K562 (cell line): ENCODE measurements around the gene CEBPE. TPM values are rescaled to one million over a fixed set of nuclear protein-coding genes. Genes with fewer than 3 reads are reported as not detected.

Source experiments
- BRD9 ChIP-seq: fragments of 450-650 bp; IDR thresholded peaks from 2 replicates; pipeline ENCODE4 v1.6.1; 2018; ENCODE audit warnings: low read depth; ENCODE audit not compliant: partially characterized antibody
- MTF1 ChIP-seq: fragments of 250-450 bp; sonication (Bioruptor Pico); IDR thresholded peaks from 2 replicates; pipeline ENCODE4 v1.9.0; 2021; ENCODE audit warnings: moderate library complexity, mild to moderate bottlenecking, inconsistent platforms, borderline replicate concordance
- MXI1 ChIP-seq: IDR thresholded peaks from 2 replicates; pipeline ENCODE4 v1.6.1; 2011; ENCODE audit warnings: low read depth, mild to moderate bottlenecking, improper control_type of control experiment, low read length
- SNIP1 ChIP-seq: fragments of 450-650 bp; IDR thresholded peaks from 2 replicates; pipeline ENCODE4 v1.7.1; 2017; ENCODE audit warnings: low read depth, mild to moderate bottlenecking
- YBX1 ChIP-seq: fragments of 450-650 bp; IDR thresholded peaks from 2 replicates; pipeline ENCODE4 v1.7.1; 2016; ENCODE audit warnings: mild to moderate bottlenecking
- ZNF318 ChIP-seq, 2 experiments: fragments of 450-650 bp; IDR thresholded peaks; 2 replicates each; pipeline ENCODE4 v1.6.1; 2016; ENCODE audit warnings: mild to moderate bottlenecking in 2 of 2, borderline replicate concordance in 1 of 2, low read depth in 1 of 2, moderate library complexity in 1 of 2
- ZNF79 ChIP-seq: fragments of 250-450 bp; sonication (Bioruptor Pico); IDR thresholded peaks from 2 replicates; pipeline ENCODE4 v1.4.0; 2020; ENCODE audit warnings: low read depth, mild to moderate bottlenecking, moderate library complexity
- polyA plus RNA-seq, 8 experiments: library from polyadenylated mRNA; depleted of rRNA in 4 of 8; stranded (reverse) in 5 of 8; unstranded in 3 of 8; fragments of >200 nt; fragmentation: Nextera tagmentation in 2 of 8; fragmentation: Illumina TruSeq in 1 of 8; extraction: Ambion mirVana in 2 of 8; extraction: Trizol in 1 of 8; gene quantifications; 2 replicates each; pipeline versions ENCODE4 v1.2.1 to v1.2.3, GENCODE V29; 2011 to 2014; ENCODE audit warnings: inconsistent platforms in 1 of 8, missing spikeins in 1 of 8
- total RNA-seq, 7 experiments: library from RNA; depleted of rRNA in 6 of 7; stranded (reverse); fragments of >200 nt in 6 of 7; fragmentation: Illumina TruSeq in 2 of 7; extraction: Trizol in 2 of 7; gene quantifications; 2 replicates each; pipeline versions ENCODE4 v1.2.1 to v1.2.3, GENCODE V29; 2011 to 2021; ENCODE audit warnings: low replicate concordance in 1 of 7
- TF ChIP-seq, protein P1 (sequence below), 2 experiments: IDR thresholded peaks; 2 replicates each; pipeline ENCODE4 v1.6.1; 2011; ENCODE audit warnings: borderline replicate concordance in 1 of 2, control low read depth in 1 of 2, low read depth in 1 of 2, low read length in 1 of 2, mild to moderate bottlenecking in 1 of 2, mixed read lengths in 1 of 2, moderate library complexity in 1 of 2; ENCODE audit not compliant: insufficient read depth in 1 of 2, insufficient read length in 1 of 2, poor library complexity in 1 of 2, severe bottlenecking in 1 of 2; ENCODE audit errors: extremely low read depth in 1 of 2
- TF ChIP-seq, protein P2 (sequence below): fragments of 150-350 bp; IDR thresholded peaks from 2 replicates; pipeline ENCODE4 v1.6.1; 2014; ENCODE audit warnings: low read depth, mild to moderate bottlenecking, low read length, borderline replicate concordance
- TF ChIP-seq, protein P3 (sequence below): fragments of 200-400 bp; formaldehyde crosslinking; IDR thresholded peaks from 2 replicates; pipeline ENCODE4 v1.6.1; 2017; ENCODE audit warnings: mild to moderate bottlenecking, low read depth, low read length, moderate library complexity

CEBPE gene
- total and polyA plus RNA-seq, 9 of the 15 experiments (the other 6 are each of a cell fraction or from before 2014, with no cell fraction given) = 0.09 to 0.15 (median 0.13) TPM; not detected in 6

DNA sequence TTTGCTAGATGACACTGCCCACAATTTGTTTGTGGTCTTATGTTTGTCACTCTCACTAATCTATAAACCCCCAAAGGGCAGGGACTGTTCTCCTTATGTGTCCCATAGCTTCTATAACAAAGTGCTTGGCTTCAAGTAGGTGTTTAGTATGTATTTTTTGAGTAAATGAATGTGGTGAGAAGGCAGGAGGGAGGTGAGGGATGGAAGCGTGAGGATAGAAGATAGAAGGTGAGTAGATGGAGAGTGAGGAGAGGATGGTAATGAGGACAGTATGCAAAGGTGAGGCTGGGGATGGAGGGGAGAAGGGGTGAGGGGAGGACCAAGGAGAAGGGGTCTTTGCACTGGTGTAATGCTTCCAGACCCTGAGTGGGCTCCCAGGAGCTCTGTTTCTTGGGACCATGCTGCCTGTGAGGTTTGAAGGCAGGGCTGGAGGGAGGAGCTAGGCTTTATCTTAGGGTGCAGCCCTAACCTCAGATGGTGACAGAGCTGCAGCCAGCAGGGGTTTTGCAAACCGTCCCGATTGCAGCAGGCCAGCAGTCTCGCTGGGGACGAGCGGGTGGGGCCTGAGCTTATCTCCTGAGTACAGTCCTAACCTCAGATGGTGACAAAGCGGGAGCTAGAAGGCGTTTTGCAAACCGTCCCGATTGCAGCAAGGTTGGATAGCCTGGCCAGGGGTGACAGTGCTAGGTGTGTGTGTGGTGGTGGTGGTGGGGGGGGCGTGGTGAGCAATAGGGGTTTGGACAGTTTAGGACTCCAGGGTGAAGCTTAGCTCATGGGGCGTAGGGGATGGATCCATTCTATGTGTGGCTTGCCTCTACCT, 6.5 kb downstream of the CEBPE start (continued):
- TF ChIP-seq, protein P1, sequence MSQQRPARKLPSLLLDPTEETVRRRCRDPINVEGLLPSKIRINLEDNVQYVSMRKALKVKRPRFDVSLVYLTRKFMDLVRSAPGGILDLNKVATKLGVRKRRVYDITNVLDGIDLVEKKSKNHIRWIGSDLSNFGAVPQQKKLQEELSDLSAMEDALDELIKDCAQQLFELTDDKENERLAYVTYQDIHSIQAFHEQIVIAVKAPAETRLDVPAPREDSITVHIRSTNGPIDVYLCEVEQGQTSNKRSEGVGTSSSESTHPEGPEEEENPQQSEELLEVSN (IDR thresholded peaks at IDR 0.05; ENCODE audit: borderline replicate concordance in 1 of 2, extremely low read depth in 1 of 2, insufficient read depth in 1 of 2, insufficient read length in 1 of 2, low read depth in 1 of 2, low read length in 1 of 2, poor library complexity in 1 of 2, severe bottlenecking in 1 of 2) = no peak
- TF ChIP-seq MXI1 (peak; percentile 74), ZNF318 (IDR thresholded peaks at IDR 0.05; ENCODE audit: borderline replicate concordance in 1 of 2, low read depth in 1 of 2) (peak in 1 of 2 experiments; percentile 66; a peak in 1 of 4 replicates), YBX1 (no peak), BRD9 (no peak), SNIP1 (no peak), MTF1 (no peak), ZNF79 (CRISPR knock-in tag) (no peak)
- TF ChIP-seq, protein P2, sequence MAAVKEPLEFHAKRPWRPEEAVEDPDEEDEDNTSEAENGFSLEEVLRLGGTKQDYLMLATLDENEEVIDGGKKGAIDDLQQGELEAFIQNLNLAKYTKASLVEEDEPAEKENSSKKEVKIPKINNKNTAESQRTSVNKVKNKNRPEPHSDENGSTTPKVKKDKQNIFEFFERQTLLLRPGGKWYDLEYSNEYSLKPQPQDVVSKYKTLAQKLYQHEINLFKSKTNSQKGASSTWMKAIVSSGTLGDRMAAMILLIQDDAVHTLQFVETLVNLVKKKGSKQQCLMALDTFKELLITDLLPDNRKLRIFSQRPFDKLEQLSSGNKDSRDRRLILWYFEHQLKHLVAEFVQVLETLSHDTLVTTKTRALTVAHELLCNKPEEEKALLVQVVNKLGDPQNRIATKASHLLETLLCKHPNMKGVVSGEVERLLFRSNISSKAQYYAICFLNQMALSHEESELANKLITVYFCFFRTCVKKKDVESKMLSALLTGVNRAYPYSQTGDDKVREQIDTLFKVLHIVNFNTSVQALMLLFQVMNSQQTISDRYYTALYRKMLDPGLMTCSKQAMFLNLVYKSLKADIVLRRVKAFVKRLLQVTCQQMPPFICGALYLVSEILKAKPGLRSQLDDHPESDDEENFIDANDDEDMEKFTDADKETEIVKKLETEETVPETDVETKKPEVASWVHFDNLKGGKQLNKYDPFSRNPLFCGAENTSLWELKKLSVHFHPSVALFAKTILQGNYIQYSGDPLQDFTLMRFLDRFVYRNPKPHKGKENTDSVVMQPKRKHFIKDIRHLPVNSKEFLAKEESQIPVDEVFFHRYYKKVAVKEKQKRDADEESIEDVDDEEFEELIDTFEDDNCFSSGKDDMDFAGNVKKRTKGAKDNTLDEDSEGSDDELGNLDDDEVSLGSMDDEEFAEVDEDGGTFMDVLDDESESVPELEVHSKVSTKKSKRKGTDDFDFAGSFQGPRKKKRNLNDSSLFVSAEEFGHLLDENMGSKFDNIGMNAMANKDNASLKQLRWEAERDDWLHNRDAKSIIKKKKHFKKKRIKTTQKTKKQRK = no peak
- TF ChIP-seq, protein P3, sequence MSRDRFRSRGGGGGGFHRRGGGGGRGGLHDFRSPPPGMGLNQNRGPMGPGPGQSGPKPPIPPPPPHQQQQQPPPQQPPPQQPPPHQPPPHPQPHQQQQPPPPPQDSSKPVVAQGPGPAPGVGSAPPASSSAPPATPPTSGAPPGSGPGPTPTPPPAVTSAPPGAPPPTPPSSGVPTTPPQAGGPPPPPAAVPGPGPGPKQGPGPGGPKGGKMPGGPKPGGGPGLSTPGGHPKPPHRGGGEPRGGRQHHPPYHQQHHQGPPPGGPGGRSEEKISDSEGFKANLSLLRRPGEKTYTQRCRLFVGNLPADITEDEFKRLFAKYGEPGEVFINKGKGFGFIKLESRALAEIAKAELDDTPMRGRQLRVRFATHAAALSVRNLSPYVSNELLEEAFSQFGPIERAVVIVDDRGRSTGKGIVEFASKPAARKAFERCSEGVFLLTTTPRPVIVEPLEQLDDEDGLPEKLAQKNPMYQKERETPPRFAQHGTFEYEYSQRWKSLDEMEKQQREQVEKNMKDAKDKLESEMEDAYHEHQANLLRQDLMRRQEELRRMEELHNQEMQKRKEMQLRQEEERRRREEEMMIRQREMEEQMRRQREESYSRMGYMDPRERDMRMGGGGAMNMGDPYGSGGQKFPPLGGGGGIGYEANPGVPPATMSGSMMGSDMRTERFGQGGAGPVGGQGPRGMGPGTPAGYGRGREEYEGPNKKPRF = no peak
